ENCODE measurements around the gene CLDND1. TPM values are rescaled to one million over a fixed set of nuclear protein-coding genes. Genes with fewer than 3 reads are reported as not detected.
"Not testable (repeated sequence)": the region's sequence is repeated elsewhere in the genome, so short reads cannot be mapped to it uniquely, and the experiment has no call there.

Gene CLDND1
- total RNA-seq = 100 to 1,000 TPM; 159 to 176 TPM
- polyA plus RNA-seq = 10 to 100 TPM; 41.9 to 78.4 (median 49.1) TPM
- 28.9 to 132 (median 96.6) reads per million in 6 experiments for total RNA-seq

GRCh38 chr3:98522544-98523281 is at the start of gene CLDND1:
Gene CLDND1 (minus strand): TSS chr3:98522902. CDS start chr3:98521424, 1,478 bp downstream.
- POLR2A ChIA-PET = interaction anchor here (0.6 to 3.4 kb wide), 15 partner anchors 8 to 1738 kb away, joined by 3 to 56 read pairs (median 4); partner anchors contain the start of genes CPOX, CRYBG3, DCBLD2 and GPR15
- ATAC-seq (peak; percentile 96 to 97), DNase-seq (peak; percentile 86 to 96 (median 93))
- no peaks in the 10 kb centered on the region for H3K9me3 Mint-ChIP-seq
- no peaks in the 10 kb centered on the region for H3K27me3 Mint-ChIP-seq
- peak within 1 kb of the TSS; percentile 83 to 98 (median 95) for H3K4me3 Mint-ChIP-seq
- H3K4me1 Mint-ChIP-seq = peaks cover 24 to 54% (median 47%) of the 10 kb centered on the region in 4 donors
- H3K27ac Mint-ChIP-seq = peak within 1 kb of the TSS; percentile 76 to 99 (median 96)
- peaks cover 0 to 29% (median 16%) of the 10 kb centered on the region in 3 donors for H3K36me3 Mint-ChIP-seq

- H3K27ac Mint-ChIP-seq = peak overlapping the region in 7 of 10 donors; percentile 34 to 93 (median 64)
- peaks cover 14 to 59% (median 50%) of the 10 kb centered on the region in 4 donors for H3K4me1 Mint-ChIP-seq
- no peak for DNase-seq
- H3K4me3 Mint-ChIP-seq = peak overlapping the region in 4 of 10 donors; percentile 9 to 36 (median 27)
- ATAC-seq = no peak
- H3K9me3 Mint-ChIP-seq = no peaks in the 10 kb centered on the region
- POLR2A ChIA-PET = interaction anchor here (1.0 kb wide), 1 partner anchor 45 kb away, joined by 3 read pairs; no protein-coding TSS in a partner anchor
- H3K27me3 Mint-ChIP-seq = peaks cover 0 to 2% (median 0%) of the 10 kb centered on the region in 5 donors
- no peaks in the 10 kb centered on the region for H3K36me3 Mint-ChIP-seq
Measured at GRCh38 chr3:98568402-98568801, 45.7 kb upstream of the CLDND1 start.

GRCh38 chr3:98567666-98568270 is 45.1 kb upstream of the CLDND1 start:
- ATAC-seq (no peak), DNase-seq (no peak)
- Mint-ChIP-seq H3K4me1 (peaks cover 12 to 61% (median 53%) of the 10 kb centered on the region in 4 donors), H3K4me3 (peak overlapping the region in 6 of 10 donors; percentile 9 to 71 (median 29)), H3K36me3 (no peaks in the 10 kb centered on the region), H3K27me3 (no peaks in the 10 kb centered on the region), H3K27ac (peak overlapping the region in 8 of 10 donors; percentile 13 to 93 (median 76)), H3K9me3 (no peaks in the 10 kb centered on the region)
- POLR2A ChIA-PET = interaction anchor here (1.0 kb wide), 1 partner anchor 45 kb away, joined by 3 read pairs; no protein-coding TSS in a partner anchor

GRCh38 chr3:98565843-98566242 is 43.1 kb upstream of the CLDND1 start:
- H3K27me3 Mint-ChIP-seq = no peaks in the 10 kb centered on the region
- no peaks in the 10 kb centered on the region for H3K9me3 Mint-ChIP-seq
- H3K4me3 Mint-ChIP-seq = peak overlapping the region in 7 of 10 donors; percentile 39 to 70 (median 58)

GRCh38 chr3:98565237-98565643 is 42.5 kb upstream of the CLDND1 start:
- Mint-ChIP-seq H3K27me3 (no peaks in the 10 kb centered on the region), H3K4me1 (peaks cover 12 to 70% (median 59%) of the 10 kb centered on the region in 4 donors), H3K9me3 (peaks cover 0 to 5% (median 0%) of the 10 kb centered on the region in 9 donors), H3K27ac (peak overlapping the region; percentile 84 to 98 (median 91)), H3K4me3 (peak overlapping the region in 7 of 10 donors; percentile 39 to 70 (median 58)), H3K36me3 (no peaks in the 10 kb centered on the region)
- DNase-seq (no peak), ATAC-seq (no peak)
- POLR2A ChIA-PET = interaction anchor here (0.6 to 3.2 kb wide), 6 partner anchors 9 to 161 kb away, joined by 3 to 56 read pairs (median 4); partner anchors contain the start of gene CLDND1

More at GRCh38 chr3:98565843-98566242, 43.1 kb upstream of the CLDND1 start:
- ATAC-seq (no peak), DNase-seq (no peak)
- H3K36me3 Mint-ChIP-seq = no peaks in the 10 kb centered on the region
- peaks cover 12 to 70% (median 59%) of the 10 kb centered on the region in 4 donors for H3K4me1 Mint-ChIP-seq
- POLR2A ChIA-PET = interaction anchor here (0.6 to 3.2 kb wide), 5 partner anchors 10 to 55 kb away, joined by 3 to 56 read pairs (median 4); partner anchors contain the start of gene CLDND1
- H3K27ac Mint-ChIP-seq = peak overlapping the region; percentile 84 to 98 (median 91)

GRCh38 chr3:98564282-98565005 is 41.7 kb upstream of the CLDND1 start:
- ATAC-seq = peak; percentile 77 to 84
- Mint-ChIP-seq H3K4me3 (peak overlapping the region; percentile 51 to 80 (median 72)), H3K27me3 (no peaks in the 10 kb centered on the region), H3K4me1 (peaks cover 12 to 70% (median 59%) of the 10 kb centered on the region in 4 donors), H3K36me3 (no peaks in the 10 kb centered on the region), H3K27ac (peak overlapping the region; percentile 82 to 98 (median 94)), H3K9me3 (peaks cover 0 to 12% (median 0%) of the 10 kb centered on the region in 9 donors)
- POLR2A ChIA-PET = interaction anchor here (0.6 to 3.2 kb wide), 7 partner anchors 14 to 42 kb away, joined by 3 to 56 read pairs (median 4); partner anchors contain the start of genes CLDND1, CPOX and GPR15
- peak in 8 of 10 donors; percentile 10 to 66 (median 48) for DNase-seq

- ATAC-seq (peak; percentile 31 to 72), DNase-seq (peak in 5 of 10 donors; percentile 6 to 61 (median 38))
- POLR2A ChIA-PET = interaction anchor here (0.6 to 3.2 kb wide), 7 partner anchors 13 to 334 kb away, joined by 3 to 56 read pairs (median 4); partner anchors contain the start of genes CLDND1 and CPOX
- Mint-ChIP-seq H3K27me3 (no peaks in the 10 kb centered on the region), H3K4me1 (peaks cover 12 to 66% (median 57%) of the 10 kb centered on the region in 4 donors), H3K36me3 (no peaks in the 10 kb centered on the region), H3K9me3 (peaks cover 0 to 12% (median 0%) of the 10 kb centered on the region in 9 donors), H3K4me3 (peak overlapping the region; percentile 33 to 78 (median 58)), H3K27ac (peak overlapping the region; percentile 82 to 98 (median 94))
Measured at GRCh38 chr3:98563661-98564281, 41.1 kb upstream of the CLDND1 start.

GRCh38 chr3:98561727-98562521 is 39.2 kb upstream of the CLDND1 start:
- Mint-ChIP-seq H3K27ac (peak overlapping the region in 9 of 10 donors; percentile 55 to 96 (median 74)), H3K4me3 (peak overlapping the region in 2 of 10 donors; percentile 3 to 34), H3K9me3 (peaks cover 0 to 12% (median 0%) of the 10 kb centered on the region in 9 donors), H3K36me3 (no peaks in the 10 kb centered on the region), H3K27me3 (no peaks in the 10 kb centered on the region), H3K4me1 (peaks cover 12 to 62% (median 54%) of the 10 kb centered on the region in 4 donors)
- DNase-seq (no peak), ATAC-seq (peak in 1 of 2 donors; percentile 14)
- POLR2A ChIA-PET = interaction anchor here (0.8 to 1.6 kb wide), 3 partner anchors 31 to 39 kb away, joined by 4 to 5 read pairs (median 5); partner anchors contain the start of genes CLDND1 and CPOX

- Mint-ChIP-seq H3K27ac (peak overlapping the region in 9 of 10 donors; percentile 3 to 73 (median 21)), H3K9me3 (peaks cover 0 to 12% (median 0%) of the 10 kb centered on the region in 9 donors), H3K4me3 (no peak overlapping the region), H3K27me3 (no peaks in the 10 kb centered on the region), H3K36me3 (no peaks in the 10 kb centered on the region), H3K4me1 (peaks cover 12 to 62% (median 53%) of the 10 kb centered on the region in 4 donors)
- DNase-seq (no peak), ATAC-seq (no peak)
- POLR2A ChIA-PET = interaction anchor here (1.2 kb wide), 1 partner anchor 38 kb away, joined by 5 read pairs; the partner anchor contains the start of gene CLDND1
Measured at GRCh38 chr3:98560911-98561310, 38.2 kb upstream of the CLDND1 start.

GRCh38 chr3:98559769-98560168 is 37.1 kb upstream of the CLDND1 start:
- H3K27me3 Mint-ChIP-seq, H3K4me3 Mint-ChIP-seq, POLR2A ChIA-PET: not testable (repeated sequence)

More at GRCh38 chr3:98559769-98560168, 37.1 kb upstream of the CLDND1 start:
- not testable (repeated sequence) for H3K36me3 Mint-ChIP-seq, ATAC-seq, DNase-seq
- Mint-ChIP-seq H3K27ac (peak overlapping the region in 1 of 10 donors; percentile 86), H3K9me3 (peaks cover 0 to 12% (median 0%) of the 10 kb centered on the region in 9 donors), H3K4me1 (peaks cover 8 to 57% (median 44%) of the 10 kb centered on the region in 4 donors)

All from naive thymus-derived CD8-positive, alpha-beta T cell (primary cell).